HepG2 (cell line): Measurements from ENCODE around the gene NOXA1. TPM values are rescaled to one million over a fixed set of nuclear protein-coding genes. Genes with fewer than 3 reads are reported as not detected.

Source experiments
- ARHGAP35 ChIP-seq: sonication (generic); formaldehyde crosslinking; IDR thresholded peaks from 2 replicates; pipeline ENCODE4 v1.9.0; 2022; ENCODE audit warnings: mild to moderate bottlenecking, inconsistent platforms, moderate library complexity, missing genetic modification reagents, borderline replicate concordance
- DBP ChIP-seq: sonication (generic); formaldehyde crosslinking; IDR thresholded peaks from 2 replicates; pipeline ENCODE4 v1.4.0; 2020; ENCODE audit warnings: missing genetic modification reagents; ENCODE audit errors: not compliant biosample characterization
- GLMP ChIP-seq: sonication (generic); formaldehyde crosslinking; IDR thresholded peaks from 2 replicates; pipeline ENCODE4 v1.9.0; 2021; ENCODE audit warnings: missing genetic modification reagents, mild to moderate bottlenecking, borderline replicate concordance
- KLF11 ChIP-seq: IDR thresholded peaks from 2 replicates; pipeline ENCODE4 v1.6.1; 2016; ENCODE audit warnings: missing compliant biosample characterization
- MIXL1 ChIP-seq: IDR thresholded peaks from 2 replicates; pipeline ENCODE4 v1.6.1; 2016
- NR2F6 ChIP-seq, 2 experiments: IDR thresholded peaks; 2 replicates each; pipeline ENCODE4 v1.6.1; 2016; ENCODE audit warnings: antibody characterized with exemption in 1 of 2, mild to moderate bottlenecking in 1 of 2
- PITX1 ChIP-seq: sonication (generic); formaldehyde crosslinking; IDR thresholded peaks from 2 replicates; pipeline ENCODE4 v1.5.1; 2020; ENCODE audit warnings: mild to moderate bottlenecking, missing genetic modification reagents
- SALL1 ChIP-seq: sonication (generic); formaldehyde crosslinking; IDR thresholded peaks from 2 replicates; pipeline ENCODE4 v1.8.0; 2022; ENCODE audit warnings: mild to moderate bottlenecking, missing genetic modification reagents
- SMAD1 ChIP-seq: sonication (generic); formaldehyde crosslinking; IDR thresholded peaks from 2 replicates; pipeline ENCODE4 v1.4.0; 2020; ENCODE audit warnings: missing genetic modification reagents, low read depth, mild to moderate bottlenecking, borderline replicate concordance
- TFDP2 ChIP-seq: sonication (generic); formaldehyde crosslinking; IDR thresholded peaks from 2 replicates; pipeline ENCODE4 v1.4.0; 2020; ENCODE audit warnings: missing genetic modification reagents
- ZBTB25 ChIP-seq: IDR thresholded peaks from 2 replicates; pipeline ENCODE4 v1.6.1; 2018; ENCODE audit warnings: missing genetic modification reagents
- ZNF160 ChIP-seq: sonication (generic); formaldehyde crosslinking; IDR thresholded peaks from 2 replicates; pipeline ENCODE4 v1.8.0; 2022; ENCODE audit warnings: mild to moderate bottlenecking, inconsistent platforms, missing genetic modification reagents
- ZNF18 ChIP-seq: sonication (generic); formaldehyde crosslinking; IDR thresholded peaks from 2 replicates; pipeline ENCODE4 v1.8.0; 2022; ENCODE audit warnings: mild to moderate bottlenecking, missing genetic modification reagents; ENCODE audit not compliant: insufficient replicate concordance
- ZNF296 ChIP-seq: sonication (generic); formaldehyde crosslinking; conservative IDR thresholded peaks from 2 replicates; pipeline ENCODE4 v1.5.0; 2020; ENCODE audit warnings: mild to moderate bottlenecking, missing genetic modification reagents
- ZNF563 ChIP-seq: sonication (generic); formaldehyde crosslinking; IDR thresholded peaks from 2 replicates; pipeline ENCODE4 v1.8.0; 2022; ENCODE audit warnings: mild to moderate bottlenecking, moderate library complexity, missing genetic modification reagents
- ZNF597 ChIP-seq: sonication (generic); formaldehyde crosslinking; IDR thresholded peaks from 2 replicates; pipeline ENCODE4 v1.5.0; 2020; ENCODE audit warnings: missing genetic modification reagents
- ZNF607 ChIP-seq: sonication (generic); formaldehyde crosslinking; IDR thresholded peaks from 2 replicates; pipeline ENCODE4 v1.5.1; 2020; ENCODE audit warnings: missing genetic modification reagents, mild to moderate bottlenecking, borderline replicate concordance
- ZNF790 ChIP-seq: sonication (generic); formaldehyde crosslinking; IDR thresholded peaks from 2 replicates; pipeline ENCODE4 v1.8.0; 2022; ENCODE audit warnings: missing genetic modification reagents, mild to moderate bottlenecking, borderline replicate concordance
- polyA plus RNA-seq, 8 experiments: library from polyadenylated mRNA; depleted of rRNA in 3 of 8; stranded (reverse) in 7 of 8; unstranded in 1 of 8; fragments of >200 nt; fragmentation: Illumina TruSeq in 4 of 8; extraction: Trizol in 4 of 8; gene quantifications; 2 replicates each; pipeline versions ENCODE4 v1.2.1 to v1.2.3, GENCODE V29; 2011 to 2016; ENCODE audit warnings: low read depth in 4 of 8, missing spikeins in 1 of 8, mixed read lengths in 1 of 8; ENCODE audit not compliant: insufficient read depth in 1 of 8
- total RNA-seq, 5 experiments: library from RNA; depleted of rRNA; stranded (reverse); fragments of >200 nt; fragmentation: Illumina TruSeq; extraction: Trizol; gene quantifications; 2 replicates each; pipeline ENCODE4 v1.2.3, GENCODE V29; 2016; ENCODE audit warnings: low read depth in 1 of 5

NOXA1 gene
- total and polyA plus RNA-seq, 2 of the 13 experiments (the other 11 are each of a cell fraction or from before 2014, with no cell fraction given), result 0.78 to 1.2 TPM

- TF ChIP-seq ZNF790 (CRISPR knock-in tag) (peak; percentile 56), KLF11 (CRISPR knock-in tag) (no peak), GLMP (CRISPR knock-in tag) (no peak), ZNF607 (peak; percentile 73), ZNF296 (CRISPR knock-in tag) (peak; percentile 63; the same call in 1 of the 2 replicates), NR2F6 (IDR thresholded peaks at IDR 0.05) (peak; percentile 63), NR2F6 (CRISPR knock-in tag; IDR thresholded peaks at IDR 0.05) (peak; percentile 88), PITX1 (CRISPR knock-in tag) (peak; percentile 39; the same call in 1 of the 2 replicates), ZNF563 (CRISPR knock-in tag) (peak; percentile 44; the same call in 1 of the 2 replicates), ZNF597 (CRISPR knock-in tag) (no peak), SMAD1 (peak; percentile 17), TFDP2 (peak; percentile 42), MIXL1 (CRISPR knock-in tag) (peak; percentile 9; the same call in 1 of the 2 replicates), ARHGAP35 (peak; percentile 51; the same call in 1 of the 2 replicates), ZNF160 (CRISPR knock-in tag) (peak; percentile 67; the same call in 1 of the 2 replicates), DBP (CRISPR knock-in tag) (no peak), ZBTB25 (CRISPR knock-in tag) (no peak), ZNF18 (CRISPR knock-in tag) (peak; percentile 78), SALL1 (CRISPR knock-in tag) (peak; percentile 64)
Observed at GRCh38 chr9:137462986-137463930, 40.1 kb downstream of the NOXA1 start (continued).
